ENCODE results near the gene PYDC2. TPM values are rescaled to one million over a fixed set of nuclear protein-coding genes. Genes with fewer than 3 reads are reported as not detected.

Gene PYDC2
- total RNA-seq, 2 donors from 2014 or later: not detected

- ATAC-seq: no peak
Observed at GRCh38 chr3:191434024-191434423, 26.9 kb upstream of the PYDC2 start.

DNA sequence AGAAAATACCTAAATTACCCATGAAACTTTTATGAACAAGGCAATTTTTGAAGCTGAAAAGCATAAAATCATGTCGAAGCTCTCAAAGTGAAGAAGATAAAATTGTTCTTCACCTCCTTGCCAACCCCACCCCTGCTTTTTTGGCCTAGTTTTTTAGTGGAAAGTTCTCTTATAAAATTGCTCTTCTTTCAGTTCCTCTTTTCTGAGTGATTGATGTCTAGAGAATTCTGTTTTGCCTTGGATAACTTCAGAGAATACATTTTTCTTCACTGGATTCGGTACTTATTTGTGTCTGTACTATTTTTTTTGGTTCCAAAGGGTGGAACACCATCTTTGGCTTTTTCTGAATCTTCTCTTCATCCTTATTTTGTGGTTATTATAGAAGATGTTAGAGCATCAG, 25.0 kb upstream of the PYDC2 start:
- Mint-ChIP-seq H3K27ac (no peak overlapping the region), H3K36me3 (ENCODE audit: low read depth) (peaks cover 2% of the 10 kb centered on the region)

More at GRCh38 chr3:191434024-191434423, 26.9 kb upstream of the PYDC2 start:
- no peak for DNase-seq
- H3K9me3 ChIP-seq (ENCODE audit: control insufficient read depth, low read length, poor library complexity, severe bottlenecking): no peaks in the 10 kb centered on the region
- H3K4me1 Mint-ChIP-seq: no peaks in the 10 kb centered on the region
- H3K27ac Mint-ChIP-seq: no peak overlapping the region
- H3K36me3 Mint-ChIP-seq (ENCODE audit: low read depth): peaks cover 2% of the 10 kb centered on the region
- no peak overlapping the region for H3K4me3 Mint-ChIP-seq
- H3K27me3 Mint-ChIP-seq: no peaks in the 10 kb centered on the region

GRCh38 chr3:191438150-191438814, 22.7 kb upstream of the PYDC2 start:
- H3K27me3 Mint-ChIP-seq: no peaks in the 10 kb centered on the region
- no peak overlapping the region for H3K4me3 Mint-ChIP-seq
- ATAC-seq (no peak), DNase-seq (no peak)
- H3K4me1 Mint-ChIP-seq: no peaks in the 10 kb centered on the region
- H3K9me3 ChIP-seq (ENCODE audit: control insufficient read depth, low read length, poor library complexity, severe bottlenecking): no peaks in the 10 kb centered on the region
- no peaks in the 10 kb centered on the region for H3K36me3 Mint-ChIP-seq (ENCODE audit: low read depth)
- no peak overlapping the region for H3K27ac Mint-ChIP-seq

More for the DNA sequence above, 25.0 kb upstream of the PYDC2 start:
- H3K27me3 Mint-ChIP-seq: no peaks in the 10 kb centered on the region
- H3K4me3 Mint-ChIP-seq: no peak overlapping the region
- no peak for DNase-seq
- no peak for ATAC-seq
- no peaks in the 10 kb centered on the region for H3K4me1 Mint-ChIP-seq
- no peaks in the 10 kb centered on the region for H3K9me3 ChIP-seq (ENCODE audit: control insufficient read depth, low read length, poor library complexity, severe bottlenecking)

- no peak for ATAC-seq
- no peaks in the 10 kb centered on the region for H3K27me3 Mint-ChIP-seq
- H3K36me3 Mint-ChIP-seq (ENCODE audit: low read depth): no peaks in the 10 kb centered on the region
- DNase-seq: no peak
- H3K9me3 ChIP-seq (ENCODE audit: control insufficient read depth, low read length, poor library complexity, severe bottlenecking): no peaks in the 10 kb centered on the region
- no peak overlapping the region for H3K27ac Mint-ChIP-seq
- no peaks in the 10 kb centered on the region for H3K4me1 Mint-ChIP-seq
- H3K4me3 Mint-ChIP-seq: no peak overlapping the region
Observed at GRCh38 chr3:191440532-191440931, 20.4 kb upstream of the PYDC2 start.

DNA sequence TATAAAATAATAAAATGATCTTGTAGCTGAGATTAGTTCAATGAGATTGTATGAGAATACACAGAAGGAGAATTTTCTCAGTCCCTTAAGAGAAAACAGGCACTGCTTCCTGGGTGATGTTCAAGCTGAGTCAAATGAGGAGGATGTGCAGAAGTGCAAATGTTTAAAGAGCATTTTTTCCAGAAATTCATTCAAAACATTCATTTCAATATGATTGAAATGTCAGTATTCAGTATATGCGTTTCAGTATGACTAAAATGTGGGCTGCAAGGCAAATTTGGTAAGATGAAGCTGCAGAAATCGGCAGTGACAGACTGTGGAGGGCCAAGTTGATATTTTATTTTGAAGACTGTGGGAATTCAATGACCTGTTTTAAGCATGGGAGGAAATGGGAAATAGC, 19.3 kb upstream of the PYDC2 start:
- Mint-ChIP-seq H3K27ac (no peak overlapping the region), H3K4me1 (no peaks in the 10 kb centered on the region), H3K4me3 (no peak overlapping the region), H3K36me3 (ENCODE audit: low read depth) (no peaks in the 10 kb centered on the region), H3K27me3 (no peaks in the 10 kb centered on the region)
- ATAC-seq (no peak), DNase-seq (no peak)
- no peaks in the 10 kb centered on the region for H3K9me3 ChIP-seq (ENCODE audit: control insufficient read depth, low read length, poor library complexity, severe bottlenecking)

- Mint-ChIP-seq H3K36me3 (ENCODE audit: low read depth) (no peaks in the 10 kb centered on the region), H3K4me3 (no peak overlapping the region), H3K4me1 (no peaks in the 10 kb centered on the region), H3K27ac (no peak overlapping the region), H3K27me3 (no peaks in the 10 kb centered on the region)
- H3K9me3 ChIP-seq (ENCODE audit: control insufficient read depth, low read length, poor library complexity, severe bottlenecking): no peaks in the 10 kb centered on the region
- ATAC-seq: no peak
- DNase-seq: no peak
Observed at GRCh38 chr3:191444569-191444968, 16.4 kb upstream of the PYDC2 start.

DNA sequence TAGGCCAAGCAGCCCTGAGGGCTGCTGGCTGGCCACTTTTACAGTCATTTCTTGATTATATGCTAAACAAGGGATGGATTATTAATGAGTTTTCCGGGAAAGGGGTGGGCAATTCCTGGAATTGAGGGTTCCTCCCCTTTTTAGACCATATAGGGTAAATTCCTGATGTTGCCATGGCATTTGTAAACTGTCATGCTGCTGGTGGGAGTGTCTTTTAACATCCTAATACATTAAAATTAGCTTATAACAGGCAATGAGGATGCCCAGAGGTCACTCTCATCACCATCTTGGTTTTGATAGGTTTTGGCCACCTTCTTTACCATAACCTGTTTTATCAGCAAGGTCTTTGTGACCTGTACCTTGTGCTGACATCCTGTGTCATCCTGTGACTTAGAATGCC, 11.7 kb upstream of the PYDC2 start:
- H3K27me3 Mint-ChIP-seq: no peaks in the 10 kb centered on the region
- no peak for DNase-seq
- ATAC-seq: no peak
- H3K36me3 Mint-ChIP-seq (ENCODE audit: low read depth): no peaks in the 10 kb centered on the region
- H3K4me3 Mint-ChIP-seq: no peak overlapping the region
- no peaks in the 10 kb centered on the region for H3K4me1 Mint-ChIP-seq
- H3K27ac Mint-ChIP-seq: no peak overlapping the region
- no peaks in the 10 kb centered on the region for H3K9me3 ChIP-seq (ENCODE audit: control insufficient read depth, low read length, poor library complexity, severe bottlenecking)

DNA sequence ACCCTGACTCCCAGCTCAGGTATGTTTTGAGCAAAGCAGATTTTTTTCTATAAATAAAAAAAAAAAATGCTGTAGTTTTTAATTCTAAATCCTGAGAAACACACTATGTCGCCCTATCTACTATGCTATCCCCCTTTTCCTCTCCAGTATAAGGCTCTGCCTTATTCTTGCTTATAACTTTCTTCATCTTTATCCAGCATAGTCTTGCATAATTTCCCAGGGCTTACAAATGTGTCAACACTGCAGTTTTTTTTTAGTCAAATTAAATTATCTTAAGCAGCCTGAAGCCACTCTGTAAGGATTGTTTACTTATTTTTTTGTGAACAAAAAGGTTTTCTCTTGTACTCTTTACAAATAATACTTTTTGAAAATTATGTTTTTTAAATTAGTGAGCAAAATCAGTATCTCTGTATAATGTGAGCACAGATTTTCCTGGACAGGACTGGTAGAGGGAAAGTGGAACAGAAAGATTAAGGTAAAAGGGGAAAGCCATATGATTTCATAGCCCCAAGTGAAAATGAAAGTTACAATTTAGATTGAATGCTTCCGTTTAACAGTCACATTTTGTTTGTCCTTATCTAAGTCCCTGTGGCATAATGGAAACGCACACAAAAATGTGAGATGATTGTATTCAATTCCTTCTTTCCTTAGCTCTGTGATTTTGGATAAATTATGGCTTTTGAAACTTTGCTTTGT, 5.6 kb upstream of the PYDC2 start:
- Mint-ChIP-seq H3K4me1 (no peaks in the 10 kb centered on the region), H3K36me3 (ENCODE audit: low read depth) (no peaks in the 10 kb centered on the region), H3K4me3 (no peak overlapping the region), H3K27ac (no peak overlapping the region), H3K27me3 (no peaks in the 10 kb centered on the region)
- no peaks in the 10 kb centered on the region for H3K9me3 ChIP-seq (ENCODE audit: control insufficient read depth, low read length, poor library complexity, severe bottlenecking)
- ATAC-seq (no peak), DNase-seq (no peak)

DNA sequence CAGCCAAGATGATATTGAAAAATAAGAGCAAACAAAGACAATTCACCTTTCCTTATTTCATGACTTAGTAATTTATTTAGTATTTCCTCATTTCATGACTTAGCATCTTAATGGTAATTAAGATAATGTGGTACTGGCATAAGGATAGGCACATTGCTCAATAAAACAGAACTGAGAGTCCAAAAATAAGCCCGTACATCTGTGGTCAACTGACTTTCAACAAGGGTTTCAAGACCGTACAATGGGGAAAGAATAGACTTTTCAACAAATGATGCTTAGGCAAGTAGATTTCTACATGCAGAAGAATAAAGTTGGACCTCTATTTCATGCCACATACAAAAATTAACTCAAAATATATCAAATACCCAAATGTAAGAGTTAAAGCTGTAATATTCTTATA, 603 bp upstream of the PYDC2 start:
- H3K9me3 ChIP-seq (ENCODE audit: control insufficient read depth, low read length, poor library complexity, severe bottlenecking): no peaks in the 10 kb centered on the region
- DNase-seq (no peak), ATAC-seq (no peak)
- no peak overlapping the region for H3K4me3 Mint-ChIP-seq
- H3K4me1 Mint-ChIP-seq: no peaks in the 10 kb centered on the region
- H3K27ac Mint-ChIP-seq: no peak overlapping the region
- no peaks in the 10 kb centered on the region for H3K27me3 Mint-ChIP-seq
- H3K36me3 Mint-ChIP-seq (ENCODE audit: low read depth): no peaks in the 10 kb centered on the region

DNA sequence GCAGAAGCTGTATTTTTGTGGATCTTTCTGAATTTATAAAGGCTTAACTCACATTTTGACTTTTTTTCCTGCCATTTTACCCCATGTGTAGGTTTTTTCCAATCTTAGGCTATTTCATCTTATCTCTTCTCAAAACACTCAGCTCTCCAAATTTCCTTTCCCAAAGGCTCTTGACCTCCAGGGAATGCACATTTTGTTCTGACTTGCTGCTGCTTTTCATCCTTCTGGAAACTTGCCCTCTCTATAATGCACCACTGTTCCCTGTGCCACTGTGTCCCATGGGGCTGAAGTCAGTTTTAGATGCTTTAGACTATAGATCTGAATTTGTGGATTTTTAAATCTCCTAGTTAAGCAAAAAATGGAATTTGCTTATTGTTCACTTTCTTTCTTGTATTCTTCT, 9.1 kb downstream of the PYDC2 start:
- H3K9me3 ChIP-seq (ENCODE audit: control insufficient read depth, low read length, poor library complexity, severe bottlenecking): peaks cover 2% of the 10 kb centered on the region
- no peak overlapping the region for H3K4me3 Mint-ChIP-seq
- no peak overlapping the region for H3K27ac Mint-ChIP-seq
- no peaks in the 10 kb centered on the region for H3K27me3 Mint-ChIP-seq
- no peak for ATAC-seq
- H3K36me3 Mint-ChIP-seq (ENCODE audit: low read depth): no peaks in the 10 kb centered on the region
- H3K4me1 Mint-ChIP-seq: no peaks in the 10 kb centered on the region
- no peak for DNase-seq

DNA sequence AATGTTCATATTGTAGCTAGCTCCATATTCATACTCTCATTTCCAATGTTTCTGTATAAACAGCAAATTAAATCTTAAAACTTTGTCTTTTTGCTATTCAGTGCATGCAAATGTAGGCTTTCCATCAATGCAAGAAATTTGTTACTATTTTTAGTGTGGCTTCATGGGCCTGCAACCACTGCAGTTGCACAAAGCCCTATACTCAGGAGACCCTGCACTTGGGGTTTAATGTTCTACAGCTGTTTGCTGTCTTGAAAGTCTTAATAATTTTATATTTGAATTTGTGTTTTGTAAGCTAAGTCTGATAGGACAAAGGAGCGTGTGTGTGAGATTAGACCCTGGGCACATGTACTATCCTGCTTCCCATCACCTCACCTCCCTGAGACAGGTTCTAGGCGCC, 9.6 kb downstream of the PYDC2 start:
- H3K4me1 Mint-ChIP-seq: no peaks in the 10 kb centered on the region
- ATAC-seq: no peak
- DNase-seq: no peak
- no peak overlapping the region for H3K4me3 Mint-ChIP-seq
- no peaks in the 10 kb centered on the region for H3K36me3 Mint-ChIP-seq (ENCODE audit: low read depth)
- H3K27me3 Mint-ChIP-seq: no peaks in the 10 kb centered on the region
- H3K27ac Mint-ChIP-seq: no peak overlapping the region
- peaks cover 2% of the 10 kb centered on the region for H3K9me3 ChIP-seq (ENCODE audit: control insufficient read depth, low read length, poor library complexity, severe bottlenecking)

GRCh38 chr3:191473661-191474198, 12.8 kb downstream of the PYDC2 start:
- DNase-seq (no peak), ATAC-seq (no peak)
- Mint-ChIP-seq H3K27ac (no peak overlapping the region), H3K4me3 (no peak overlapping the region), H3K4me1 (no peaks in the 10 kb centered on the region), H3K36me3 (ENCODE audit: low read depth) (no peaks in the 10 kb centered on the region), H3K27me3 (no peaks in the 10 kb centered on the region)
- H3K9me3 ChIP-seq (ENCODE audit: control insufficient read depth, low read length, poor library complexity, severe bottlenecking): peaks cover 2% of the 10 kb centered on the region

GRCh38 chr3:191476066-191476772, 15.3 kb downstream of the PYDC2 start:
- ATAC-seq: no peak
- no peaks in the 10 kb centered on the region for H3K4me1 Mint-ChIP-seq
- H3K27me3 Mint-ChIP-seq: no peaks in the 10 kb centered on the region
- no peak overlapping the region for H3K4me3 Mint-ChIP-seq
- no peak for DNase-seq
- H3K27ac Mint-ChIP-seq: no peak overlapping the region
- no peaks in the 10 kb centered on the region for H3K9me3 ChIP-seq (ENCODE audit: control insufficient read depth, low read length, poor library complexity, severe bottlenecking)
- H3K36me3 Mint-ChIP-seq (ENCODE audit: low read depth): no peaks in the 10 kb centered on the region

Data from T-helper 17 cell (primary cell).